Measurements from ENCODE around the gene ZNF813. TPM values are rescaled to one million over a fixed set of nuclear protein-coding genes. Genes with fewer than 3 reads are reported as not detected.
A peak's percentile ranks its signal among the peaks of the same experiment; 100 is the strongest.
"Not testable (repeated sequence)": the region's sequence is repeated elsewhere in the genome, so short reads cannot be mapped to it uniquely, and the experiment has no call there.

ZNF813 gene
- polyA plus RNA-seq, 4 donors: 0.45 to 7.6 (median 1.1) TPM

- DNase-seq: peak in 1 of 2 donors; percentile 51
- WGBS, 3 donors: 32 to 49% (median 45%) methylated on average over 10 to 11 of the region's 11 CpGs
- FAIRE-seq; H3K27me3 ChIP-seq (ENCODE audit: control insufficient read depth in 3 of 3, insufficient read depth in 3 of 3, low read length in 3 of 3); H3K27ac ChIP-seq (ENCODE audit: low read depth in 1 of 3, low read length in 2 of 3); H3K36me3 ChIP-seq (ENCODE audit: control insufficient read depth in 3 of 3, insufficient read depth in 2 of 3, low read depth in 1 of 3, low read length in 3 of 3); H3K4me1 ChIP-seq (ENCODE audit: control insufficient read depth in 3 of 3, insufficient read depth in 2 of 3, low read depth in 1 of 3, low read length in 2 of 3); H3K4me3 ChIP-seq (ENCODE audit: low read depth in 1 of 3, low read length in 3 of 3): not testable (repeated sequence)
- H3K9me3 ChIP-seq (ENCODE audit: control insufficient read depth in 2 of 2, insufficient read depth in 1 of 2, low read depth in 1 of 2, low read length in 1 of 2): peaks cover 0 to 29% of the 10 kb centered on the region in 2 donors
Observed at GRCh38 chr19:53497311-53498023, 29.9 kb downstream of the ZNF813 start.

GRCh38 chr19:53498024-53498395, 30.5 kb downstream of the ZNF813 start:
- H3K27me3 ChIP-seq (ENCODE audit: control insufficient read depth in 3 of 3, insufficient read depth in 3 of 3, low read length in 3 of 3); H3K36me3 ChIP-seq (ENCODE audit: control insufficient read depth in 3 of 3, insufficient read depth in 2 of 3, low read depth in 1 of 3, low read length in 3 of 3); FAIRE-seq; H3K4me1 ChIP-seq (ENCODE audit: control insufficient read depth in 3 of 3, insufficient read depth in 2 of 3, low read depth in 1 of 3, low read length in 2 of 3); H3K27ac ChIP-seq (ENCODE audit: low read depth in 1 of 3, low read length in 2 of 3); DNase-seq; H3K4me3 ChIP-seq (ENCODE audit: low read depth in 1 of 3, low read length in 3 of 3): not testable (repeated sequence)
- WGBS, 3 donors: 53 to 67% (median 54%) methylated on average over 3 to 4 of the region's 4 CpGs
- H3K9me3 ChIP-seq (ENCODE audit: control insufficient read depth in 2 of 2, insufficient read depth in 1 of 2, low read depth in 1 of 2, low read length in 1 of 2): peaks cover 0 to 24% of the 10 kb centered on the region in 2 donors

- H3K27ac ChIP-seq (ENCODE audit: low read depth in 1 of 3, low read length in 2 of 3); H3K27me3 ChIP-seq (ENCODE audit: control insufficient read depth in 3 of 3, insufficient read depth in 3 of 3, low read length in 3 of 3); DNase-seq; H3K36me3 ChIP-seq (ENCODE audit: control insufficient read depth in 3 of 3, insufficient read depth in 2 of 3, low read depth in 1 of 3, low read length in 3 of 3); H3K4me3 ChIP-seq (ENCODE audit: low read depth in 1 of 3, low read length in 3 of 3); H3K9me3 ChIP-seq (ENCODE audit: control insufficient read depth in 2 of 2, insufficient read depth in 1 of 2, low read depth in 1 of 2, low read length in 1 of 2); FAIRE-seq: not testable (repeated sequence)
- H3K4me1 ChIP-seq (ENCODE audit: control insufficient read depth in 3 of 3, insufficient read depth in 2 of 3, low read depth in 1 of 3, low read length in 2 of 3): peaks cover 0 to 16% (median 0%) of the 10 kb centered on the region in 3 donors
- WGBS, 3 donors: 32 to 51% (median 34%) methylated on average over 7 of the region's 7 CpGs
Observed at GRCh38 chr19:53503151-53503550, 35.6 kb downstream of the ZNF813 start.

- H3K4me1 ChIP-seq (ENCODE audit: control insufficient read depth in 3 of 3, insufficient read depth in 2 of 3, low read depth in 1 of 3, low read length in 2 of 3): peaks cover 0 to 21% (median 0%) of the 10 kb centered on the region in 3 donors
- H3K4me3 ChIP-seq (ENCODE audit: low read depth in 1 of 3, low read length in 3 of 3); H3K9me3 ChIP-seq (ENCODE audit: control insufficient read depth in 2 of 2, insufficient read depth in 1 of 2, low read depth in 1 of 2, low read length in 1 of 2); DNase-seq; H3K36me3 ChIP-seq (ENCODE audit: control insufficient read depth in 3 of 3, insufficient read depth in 2 of 3, low read depth in 1 of 3, low read length in 3 of 3); H3K27ac ChIP-seq (ENCODE audit: low read depth in 1 of 3, low read length in 2 of 3); H3K27me3 ChIP-seq (ENCODE audit: control insufficient read depth in 3 of 3, insufficient read depth in 3 of 3, low read length in 3 of 3); FAIRE-seq: not testable (repeated sequence)
- 10 to 19% methylated on average over 9 to 12 of the region's 14 CpGs; no CpG with 5 or more reads in 1 of the 3 donors for WGBS, 3 donors
Observed at GRCh38 chr19:53503671-53504364, 36.3 kb downstream of the ZNF813 start.

- not testable (repeated sequence) for H3K36me3 ChIP-seq (ENCODE audit: control insufficient read depth in 3 of 3, insufficient read depth in 2 of 3, low read depth in 1 of 3, low read length in 3 of 3); H3K27me3 ChIP-seq (ENCODE audit: control insufficient read depth in 3 of 3, insufficient read depth in 3 of 3, low read length in 3 of 3); FAIRE-seq; H3K9me3 ChIP-seq (ENCODE audit: control insufficient read depth in 2 of 2, insufficient read depth in 1 of 2, low read depth in 1 of 2, low read length in 1 of 2); DNase-seq; H3K4me3 ChIP-seq (ENCODE audit: low read depth in 1 of 3, low read length in 3 of 3); H3K27ac ChIP-seq (ENCODE audit: low read depth in 1 of 3, low read length in 2 of 3)
- 15 to 25% (median 20%) methylated on average over 11 to 12 of the region's 13 CpGs for WGBS, 3 donors
- H3K4me1 ChIP-seq (ENCODE audit: control insufficient read depth in 3 of 3, insufficient read depth in 2 of 3, low read depth in 1 of 3, low read length in 2 of 3): peaks cover 0 to 21% (median 0%) of the 10 kb centered on the region in 3 donors
Observed at GRCh38 chr19:53504365-53504703, 36.8 kb downstream of the ZNF813 start.

- peaks cover 0 to 21% (median 0%) of the 10 kb centered on the region in 3 donors for H3K4me1 ChIP-seq (ENCODE audit: control insufficient read depth in 3 of 3, insufficient read depth in 2 of 3, low read depth in 1 of 3, low read length in 2 of 3)
- WGBS, 3 donors: 32 to 54% (median 54%) methylated on average over 7 of the region's 7 CpGs
- no peaks in the 10 kb centered on the region for H3K9me3 ChIP-seq (ENCODE audit: control insufficient read depth in 2 of 2, insufficient read depth in 1 of 2, low read depth in 1 of 2, low read length in 1 of 2)
- H3K27me3 ChIP-seq (ENCODE audit: control insufficient read depth in 3 of 3, insufficient read depth in 3 of 3, low read length in 3 of 3): peaks cover 0 to 2% (median 0%) of the 10 kb centered on the region in 3 donors
- DNase-seq (peak in 1 of 2 donors; percentile 36), FAIRE-seq (no peak)
- no peaks in the 10 kb centered on the region for H3K36me3 ChIP-seq (ENCODE audit: control insufficient read depth in 3 of 3, insufficient read depth in 2 of 3, low read depth in 1 of 3, low read length in 3 of 3)
- no peak overlapping the region for H3K27ac ChIP-seq (ENCODE audit: low read depth in 1 of 3, low read length in 2 of 3)
- H3K4me3 ChIP-seq (ENCODE audit: low read depth in 1 of 3, low read length in 3 of 3): no peak overlapping the region
Observed at GRCh38 chr19:53504885-53505284, 37.4 kb downstream of the ZNF813 start.

GRCh38 chr19:53506728-53507127, 39.2 kb downstream of the ZNF813 start:
- DNase-seq (no peak), FAIRE-seq (no peak)
- 74 to 82% (median 78%) methylated on average over 8 of the region's 8 CpGs for WGBS, 3 donors
- Histone ChIP-seq H3K9me3 (ENCODE audit: control insufficient read depth in 2 of 2, insufficient read depth in 1 of 2, low read depth in 1 of 2, low read length in 1 of 2) (no peaks in the 10 kb centered on the region), H3K36me3 (ENCODE audit: control insufficient read depth in 3 of 3, insufficient read depth in 2 of 3, low read depth in 1 of 3, low read length in 3 of 3) (no peaks in the 10 kb centered on the region), H3K4me1 (ENCODE audit: control insufficient read depth in 3 of 3, insufficient read depth in 2 of 3, low read depth in 1 of 3, low read length in 2 of 3) (peaks cover 0 to 21% (median 0%) of the 10 kb centered on the region in 3 donors), H3K27me3 (ENCODE audit: control insufficient read depth in 3 of 3, insufficient read depth in 3 of 3, low read length in 3 of 3) (no peaks in the 10 kb centered on the region), H3K27ac (ENCODE audit: low read depth in 1 of 3, low read length in 2 of 3) (no peak overlapping the region), H3K4me3 (ENCODE audit: low read depth in 1 of 3, low read length in 3 of 3) (no peak overlapping the region)

GRCh38 chr19:53507523-53508442, 40.2 kb downstream of the ZNF813 start:
- WGBS, 3 donors: 60 to 66% (median 62%) methylated on average over 17 of the region's 17 CpGs
- no peaks in the 10 kb centered on the region for H3K36me3 ChIP-seq (ENCODE audit: control insufficient read depth in 3 of 3, insufficient read depth in 2 of 3, low read depth in 1 of 3, low read length in 3 of 3)
- H3K9me3 ChIP-seq (ENCODE audit: control insufficient read depth in 2 of 2, insufficient read depth in 1 of 2, low read depth in 1 of 2, low read length in 1 of 2): no peaks in the 10 kb centered on the region
- DNase-seq (peak in 1 of 2 donors; percentile 88), FAIRE-seq (no peak)
- H3K27me3 ChIP-seq (ENCODE audit: control insufficient read depth in 3 of 3, insufficient read depth in 3 of 3, low read length in 3 of 3): no peaks in the 10 kb centered on the region
- peaks cover 0 to 21% (median 0%) of the 10 kb centered on the region in 3 donors for H3K4me1 ChIP-seq (ENCODE audit: control insufficient read depth in 3 of 3, insufficient read depth in 2 of 3, low read depth in 1 of 3, low read length in 2 of 3)
- H3K4me3 ChIP-seq (ENCODE audit: low read depth in 1 of 3, low read length in 3 of 3): no peak overlapping the region
- peak overlapping the region in 1 of 3 donors; percentile 45 for H3K27ac ChIP-seq (ENCODE audit: low read depth in 1 of 3, low read length in 2 of 3)
